HepG2 (cell line): ENCODE data around the gene HS3ST2. TPM values are rescaled to one million over a fixed set of nuclear protein-coding genes. Genes with fewer than 3 reads are reported as not detected.
A peak's percentile ranks its signal among the peaks of the same experiment; 100 is the strongest.

ENCODE experiments used
- AKAP8 ChIP-seq: sonication (generic); formaldehyde crosslinking; IDR thresholded peaks from 2 replicates; pipeline ENCODE4 v1.5.1; 2020; ENCODE audit warnings: mild to moderate bottlenecking, missing genetic modification reagents
- CEBPB ChIP-seq: IDR thresholded peaks from 2 replicates; pipeline ENCODE4 v1.6.1; 2011; ENCODE audit warnings: low read depth, low read length, improper control_type of control experiment, borderline replicate concordance
- CHD4 ChIP-seq: fragments of 200-600 bp; sonication (generic); IDR thresholded peaks from 2 replicates; pipeline ENCODE4 v1.7.0; 2017; ENCODE audit warnings: mild to moderate bottlenecking, low read length, borderline replicate concordance
- HNRNPLL ChIP-seq: fragments of 200-400 bp; formaldehyde crosslinking; IDR thresholded peaks from 2 replicates; pipeline ENCODE4 v1.6.1; 2017; ENCODE audit warnings: mild to moderate bottlenecking, low read depth, low read length; ENCODE audit not compliant: poor library complexity, severe bottlenecking
- JUN ChIP-seq: sonication (generic); formaldehyde crosslinking; IDR thresholded peaks from 2 replicates; pipeline ENCODE4 v1.4.0; 2020; ENCODE audit warnings: mild to moderate bottlenecking, missing genetic modification reagents
- JUNB ChIP-seq: sonication (generic); formaldehyde crosslinking; IDR thresholded peaks from 2 replicates; pipeline ENCODE4 v1.8.0; 2022; ENCODE audit warnings: missing genetic modification reagents, mild to moderate bottlenecking, borderline replicate concordance
- MBNL3 ChIP-seq: fragments of 250-450 bp; sonication (Bioruptor Pico); conservative IDR thresholded peaks from 2 replicates; pipeline ENCODE4 v1.8.0; 2022; ENCODE audit warnings: mild to moderate bottlenecking, inconsistent platforms
- NR0B2 ChIP-seq: sonication (generic); formaldehyde crosslinking; IDR thresholded peaks from 2 replicates; pipeline ENCODE4 v1.4.0; 2020; ENCODE audit warnings: mild to moderate bottlenecking, missing genetic modification reagents
- PAXIP1 ChIP-seq: sonication (generic); formaldehyde crosslinking; conservative IDR thresholded peaks from 2 replicates; pipeline ENCODE4 v1.4.0; 2020; ENCODE audit warnings: mild to moderate bottlenecking, missing genetic modification reagents, moderate library complexity
- PHF21A ChIP-seq: sonication (generic); formaldehyde crosslinking; IDR thresholded peaks from 2 replicates; pipeline ENCODE4 v1.5.0; 2020; ENCODE audit warnings: mild to moderate bottlenecking, missing genetic modification reagents
- RFX1 ChIP-seq: fragments of 450-650 bp; IDR thresholded peaks from 2 replicates; pipeline ENCODE4 v1.6.1; 2017
- SMYD3 ChIP-seq: sonication (generic); formaldehyde crosslinking; IDR thresholded peaks from 2 replicates; pipeline ENCODE4 v1.8.1; 2023; ENCODE audit warnings: mild to moderate bottlenecking, missing genetic modification reagents
- SP2 ChIP-seq: sonication (generic); formaldehyde crosslinking; IDR thresholded peaks from 2 replicates; pipeline ENCODE4 v1.5.1; 2020; ENCODE audit warnings: mild to moderate bottlenecking, missing genetic modification reagents
- ZNF441 ChIP-seq: sonication (generic); formaldehyde crosslinking; IDR thresholded peaks from 2 replicates; pipeline ENCODE4 v1.7.0; 2021; ENCODE audit warnings: missing genetic modification reagents, borderline replicate concordance
- ZNF75D ChIP-seq: sonication (generic); formaldehyde crosslinking; IDR thresholded peaks from 2 replicates; pipeline ENCODE4 v1.8.1; 2023; ENCODE audit warnings: missing genetic modification reagents, mild to moderate bottlenecking, borderline replicate concordance
- ZSCAN22 ChIP-seq: sonication (generic); formaldehyde crosslinking; IDR thresholded peaks from 2 replicates; pipeline ENCODE4 v1.4.0; 2020; ENCODE audit warnings: mild to moderate bottlenecking, missing genetic modification reagents
- polyA plus RNA-seq, 8 experiments: library from polyadenylated mRNA; depleted of rRNA in 3 of 8; stranded (reverse) in 7 of 8; unstranded in 1 of 8; fragments of >200 nt; fragmentation: Illumina TruSeq in 4 of 8; extraction: Trizol in 4 of 8; gene quantifications; 2 replicates each; pipeline versions ENCODE4 v1.2.1 to v1.2.3, GENCODE V29; 2011 to 2016; ENCODE audit warnings: low read depth in 4 of 8, missing spikeins in 1 of 8, mixed read lengths in 1 of 8; ENCODE audit not compliant: insufficient read depth in 1 of 8
- total RNA-seq, 5 experiments: library from RNA; depleted of rRNA; stranded (reverse); fragments of >200 nt; fragmentation: Illumina TruSeq; extraction: Trizol; gene quantifications; 2 replicates each; pipeline ENCODE4 v1.2.3, GENCODE V29; 2016; ENCODE audit warnings: low read depth in 1 of 5
- TF ChIP-seq, protein P1 (sequence below): sonication (generic); formaldehyde crosslinking; IDR thresholded peaks from 2 replicates; pipeline ENCODE4 v1.8.0; 2022; ENCODE audit warnings: low read depth, missing genetic modification reagents
- TF ChIP-seq, protein P2 (sequence below): sonication (generic); formaldehyde crosslinking; IDR thresholded peaks from 2 replicates; pipeline ENCODE4 v1.5.0; 2020; ENCODE audit warnings: mild to moderate bottlenecking, missing genetic modification reagents, moderate library complexity
- TF ChIP-seq, protein P3 (sequence below): sonication (generic); formaldehyde crosslinking; IDR thresholded peaks from 2 replicates; pipeline ENCODE4 v1.4.0; 2020; ENCODE audit warnings: missing genetic modification reagents

Gene HS3ST2
- total and polyA plus RNA-seq, 2 of the 13 experiments (the other 11 are each of a cell fraction or from before 2014, with no cell fraction given) = not detected

DNA sequence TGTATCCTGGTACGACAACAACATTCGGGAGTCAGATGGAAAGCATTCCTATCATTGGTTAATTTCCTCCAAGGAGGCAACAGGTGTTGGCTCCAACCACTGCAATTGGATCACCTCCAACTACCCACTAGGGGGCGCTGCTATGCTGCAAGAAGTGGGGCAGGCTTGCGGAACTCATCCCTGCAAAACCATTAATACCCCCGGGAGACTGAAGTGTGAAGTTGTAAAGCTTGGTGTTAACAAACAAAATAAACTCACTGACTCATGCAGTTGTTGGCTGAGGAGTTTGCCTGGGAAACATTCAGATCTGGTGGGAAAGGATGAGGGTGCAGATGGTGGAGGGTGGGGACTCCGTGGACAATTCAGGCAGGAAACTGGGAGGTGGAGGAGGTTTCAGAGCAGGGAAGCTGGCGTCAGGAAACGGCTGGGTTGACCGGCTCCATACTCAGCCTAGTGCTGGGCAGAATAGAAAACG lies 84.9 kb downstream of the HS3ST2 start (continued):
- TF ChIP-seq CHD4 (no peak), RFX1 (no peak), AKAP8 (CRISPR knock-in tag) (no peak), HNRNPLL (no peak), JUNB (CRISPR knock-in tag) (0 out of 2 replicates have a peak, but pooled peaks have one; percentile 16), CEBPB (0 out of 2 replicates have a peak, but pooled peaks have one; percentile 30), ZSCAN22 (no peak), ZNF75D (CRISPR knock-in tag) (no peak), SP2 (CRISPR knock-in tag) (peak; percentile 11; the same call in 1 of the 2 replicates), MBNL3 (CRISPR knock-in tag) (no peak), PHF21A (CRISPR knock-in tag) (no peak), ZNF441 (CRISPR knock-in tag) (no peak), NR0B2 (CRISPR knock-in tag) (peak; percentile 74; the same call in 1 of the 2 replicates), PAXIP1 (no peak), SMYD3 (0 out of 2 replicates have a peak, but pooled peaks have one; percentile 34), JUN (no peak)
- TF ChIP-seq, protein P1, sequence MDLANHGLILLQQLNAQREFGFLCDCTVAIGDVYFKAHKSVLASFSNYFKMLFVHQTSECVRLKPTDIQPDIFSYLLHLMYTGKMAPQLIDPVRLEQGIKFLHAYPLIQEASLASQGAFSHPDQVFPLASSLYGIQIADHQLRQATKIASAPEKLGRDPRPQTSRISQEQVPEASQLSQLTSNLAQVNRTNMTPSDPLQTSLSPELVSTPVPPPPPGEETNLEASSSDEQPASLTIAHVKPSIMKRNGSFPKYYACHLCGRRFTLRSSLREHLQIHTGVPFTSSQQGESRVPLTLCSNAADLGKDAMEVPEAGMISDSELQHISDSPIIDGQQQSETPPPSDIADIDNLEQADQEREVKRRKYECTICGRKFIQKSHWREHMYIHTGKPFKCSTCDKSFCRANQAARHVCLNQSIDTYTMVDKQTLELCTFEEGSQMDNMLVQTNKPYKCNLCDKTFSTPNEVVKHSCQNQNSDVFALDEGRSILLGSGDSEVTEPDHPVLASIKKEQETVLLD (CRISPR knock-in tag) = no peak
- TF ChIP-seq, protein P2, sequence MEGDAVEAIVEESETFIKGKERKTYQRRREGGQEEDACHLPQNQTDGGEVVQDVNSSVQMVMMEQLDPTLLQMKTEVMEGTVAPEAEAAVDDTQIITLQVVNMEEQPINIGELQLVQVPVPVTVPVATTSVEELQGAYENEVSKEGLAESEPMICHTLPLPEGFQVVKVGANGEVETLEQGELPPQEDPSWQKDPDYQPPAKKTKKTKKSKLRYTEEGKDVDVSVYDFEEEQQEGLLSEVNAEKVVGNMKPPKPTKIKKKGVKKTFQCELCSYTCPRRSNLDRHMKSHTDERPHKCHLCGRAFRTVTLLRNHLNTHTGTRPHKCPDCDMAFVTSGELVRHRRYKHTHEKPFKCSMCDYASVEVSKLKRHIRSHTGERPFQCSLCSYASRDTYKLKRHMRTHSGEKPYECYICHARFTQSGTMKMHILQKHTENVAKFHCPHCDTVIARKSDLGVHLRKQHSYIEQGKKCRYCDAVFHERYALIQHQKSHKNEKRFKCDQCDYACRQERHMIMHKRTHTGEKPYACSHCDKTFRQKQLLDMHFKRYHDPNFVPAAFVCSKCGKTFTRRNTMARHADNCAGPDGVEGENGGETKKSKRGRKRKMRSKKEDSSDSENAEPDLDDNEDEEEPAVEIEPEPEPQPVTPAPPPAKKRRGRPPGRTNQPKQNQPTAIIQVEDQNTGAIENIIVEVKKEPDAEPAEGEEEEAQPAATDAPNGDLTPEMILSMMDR (CRISPR knock-in tag) = peak; percentile 94
- TF ChIP-seq, protein P3, sequence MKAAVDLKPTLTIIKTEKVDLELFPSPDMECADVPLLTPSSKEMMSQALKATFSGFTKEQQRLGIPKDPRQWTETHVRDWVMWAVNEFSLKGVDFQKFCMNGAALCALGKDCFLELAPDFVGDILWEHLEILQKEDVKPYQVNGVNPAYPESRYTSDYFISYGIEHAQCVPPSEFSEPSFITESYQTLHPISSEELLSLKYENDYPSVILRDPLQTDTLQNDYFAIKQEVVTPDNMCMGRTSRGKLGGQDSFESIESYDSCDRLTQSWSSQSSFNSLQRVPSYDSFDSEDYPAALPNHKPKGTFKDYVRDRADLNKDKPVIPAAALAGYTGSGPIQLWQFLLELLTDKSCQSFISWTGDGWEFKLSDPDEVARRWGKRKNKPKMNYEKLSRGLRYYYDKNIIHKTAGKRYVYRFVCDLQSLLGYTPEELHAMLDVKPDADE (CRISPR knock-in tag) = no peak
